SIG-M5 (cell line): ENCODE results near the gene PGC.
A peak's percentile ranks its signal among the peaks of the same experiment; 100 is the strongest.

ENCODE experiments used
- DNase-seq: peaks from one replicate; lab custom pipeline; 2025; lab: John Stamatoyannopoulos, UW

The PGC gene

DNA sequence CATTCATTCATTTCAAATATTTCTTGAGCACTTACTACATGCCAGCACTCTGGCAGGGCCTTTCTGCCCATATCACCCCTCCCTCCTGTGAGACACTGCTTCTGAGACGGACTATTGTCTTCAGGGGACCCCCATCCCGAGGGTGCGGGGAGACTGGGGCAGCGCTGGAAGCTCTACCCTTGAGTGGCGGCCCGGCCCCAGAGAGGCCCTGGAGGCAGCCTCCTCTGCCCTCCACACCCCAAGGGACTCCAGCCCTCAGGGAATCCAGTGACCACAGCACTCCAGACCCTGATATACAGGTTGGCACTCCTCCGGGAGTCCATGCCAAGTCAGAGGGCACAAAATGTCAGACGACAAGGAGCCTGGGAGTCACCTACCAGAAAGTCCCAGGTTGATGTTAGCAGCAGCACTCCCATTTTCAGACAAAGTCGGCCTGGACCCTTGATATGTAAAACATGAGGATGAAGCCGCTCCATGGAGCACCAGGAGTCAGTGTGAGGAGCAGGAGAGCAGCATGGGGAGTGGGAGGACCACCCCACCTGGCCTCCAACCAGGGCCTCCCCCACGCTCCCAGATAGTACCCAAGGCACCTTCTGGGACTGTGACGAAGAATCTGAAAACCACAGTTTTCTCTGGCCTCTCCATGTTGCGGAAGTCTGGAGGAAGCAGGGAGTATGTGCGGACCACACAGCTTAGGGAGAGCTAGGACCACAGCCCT, 32.5 kb downstream of the PGC start:
- no peak for DNase-seq

DNA sequence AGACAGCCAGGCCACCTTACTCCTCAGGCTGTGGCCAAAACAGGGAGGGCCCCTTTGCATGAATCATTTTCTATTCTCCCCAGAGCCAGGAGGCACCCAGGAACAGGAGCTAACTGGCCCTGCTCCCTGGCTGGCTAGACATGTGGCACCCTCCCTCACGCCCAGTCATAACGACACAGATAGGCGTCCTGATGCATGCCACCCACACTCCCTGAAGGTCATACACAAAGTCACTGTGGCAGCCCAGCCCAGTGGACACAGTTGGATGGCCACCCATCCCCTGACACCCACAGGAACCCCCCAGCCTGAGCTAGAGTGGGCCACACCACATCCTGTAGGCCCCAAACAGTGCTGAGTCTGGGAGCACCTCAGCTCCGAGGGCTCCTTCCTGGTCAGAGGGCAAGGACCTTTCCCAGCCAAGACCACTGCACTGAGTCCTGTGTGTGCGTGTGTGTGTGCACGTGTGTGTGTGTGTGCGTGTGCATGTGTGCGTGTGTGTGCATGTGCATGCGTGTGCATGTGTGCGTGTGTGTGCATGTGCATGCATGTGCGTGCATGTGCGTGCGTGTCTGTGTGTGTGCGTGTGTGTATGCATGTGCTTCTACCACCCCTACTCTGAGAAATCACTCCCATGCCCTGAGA, 33.4 kb downstream of the PGC start:
- no peak for DNase-seq

DNA sequence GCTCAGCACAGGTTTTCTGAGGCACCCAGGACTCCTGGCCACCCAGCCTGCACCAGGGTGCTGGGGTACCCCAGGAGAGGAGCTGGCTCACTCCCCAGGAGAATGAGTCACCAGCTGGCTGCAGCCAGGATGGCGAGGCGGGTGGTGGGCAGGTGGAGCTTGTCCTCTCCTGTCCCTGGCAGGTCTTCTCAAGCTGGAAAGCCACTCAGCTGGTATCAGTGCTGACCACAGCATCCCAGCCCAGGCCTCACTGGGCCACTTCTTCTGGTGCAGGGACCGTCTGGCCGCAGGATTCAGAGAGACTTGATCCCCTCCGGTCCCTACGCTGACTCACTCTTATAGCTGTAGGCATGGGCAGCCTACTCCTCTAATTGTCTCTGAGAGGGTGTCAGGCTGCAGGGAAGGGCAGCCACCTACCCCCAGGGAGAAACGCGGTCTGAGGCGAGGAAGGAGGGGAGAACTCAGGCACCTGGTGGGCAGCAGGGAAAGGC, 34.0 kb downstream of the PGC start:
- no peak for DNase-seq

DNA sequence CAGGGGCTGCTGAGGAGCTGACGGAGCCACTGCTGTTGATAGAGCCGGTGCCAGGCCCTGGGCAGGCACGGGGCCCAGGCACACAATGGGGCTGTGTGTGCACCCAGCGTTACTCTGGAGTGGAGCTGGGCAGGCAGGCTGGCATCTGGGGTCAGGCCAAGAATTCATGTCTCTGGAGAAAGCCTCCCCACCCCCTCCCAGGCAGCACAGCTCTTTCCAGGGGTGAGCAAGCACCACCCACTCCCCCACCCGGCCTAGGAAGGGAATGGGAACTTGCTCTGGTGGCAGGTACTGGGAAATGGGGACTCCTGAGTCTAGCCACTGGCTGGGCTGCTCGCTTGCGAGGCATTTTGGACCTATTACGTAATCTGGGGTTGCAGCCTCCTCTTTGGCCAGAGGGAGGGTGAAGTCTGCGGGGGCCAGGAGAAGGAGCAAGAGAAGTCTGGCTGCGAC, 34.5 kb downstream of the PGC start:
- DNase-seq = no peak

- no peak for DNase-seq
Measured at GRCh38 chr6:41711323-41712038, 35.7 kb downstream of the PGC start.

DNA sequence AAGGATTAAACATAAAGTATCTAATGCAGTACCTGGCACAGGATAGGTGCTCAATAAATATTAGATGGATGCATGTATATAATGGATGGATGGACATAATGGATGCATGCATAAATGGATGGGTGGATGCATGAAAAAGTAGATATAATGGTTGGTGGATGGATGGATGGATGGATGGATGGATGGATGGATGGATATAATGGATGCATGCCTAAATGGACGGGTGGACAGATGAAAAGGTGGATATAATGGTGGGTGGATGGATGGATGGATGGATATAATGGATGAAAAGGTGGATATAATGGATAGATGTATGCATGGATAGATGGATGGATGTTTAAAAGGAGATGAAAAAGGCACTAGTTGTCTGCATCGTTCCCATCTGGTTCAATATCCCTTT, 37.8 kb downstream of the PGC start:
- no peak for DNase-seq

DNA sequence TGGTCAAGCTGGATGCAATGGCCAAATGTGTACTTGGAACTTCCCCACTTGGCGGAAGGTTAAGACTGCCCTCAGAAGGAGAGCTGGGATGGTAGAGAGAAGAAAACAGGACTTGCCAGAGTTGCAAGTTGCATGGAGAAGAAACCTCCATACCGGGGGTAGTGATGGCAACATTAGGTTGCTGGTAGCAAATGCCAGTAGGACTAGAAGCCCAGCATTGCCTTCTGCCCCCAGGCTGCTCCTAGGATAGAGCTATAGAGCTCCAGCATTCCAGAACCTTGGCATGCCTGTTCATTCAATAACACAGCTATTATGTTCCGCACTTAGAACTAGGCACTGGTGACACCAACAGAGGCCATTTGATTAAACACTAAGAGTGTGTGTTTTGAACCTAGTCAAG, 38.3 kb downstream of the PGC start:
- DNase-seq = no peak

GRCh38 chr6:41707565-41708200, 39.5 kb downstream of the PGC start:
- no peak for DNase-seq

DNA sequence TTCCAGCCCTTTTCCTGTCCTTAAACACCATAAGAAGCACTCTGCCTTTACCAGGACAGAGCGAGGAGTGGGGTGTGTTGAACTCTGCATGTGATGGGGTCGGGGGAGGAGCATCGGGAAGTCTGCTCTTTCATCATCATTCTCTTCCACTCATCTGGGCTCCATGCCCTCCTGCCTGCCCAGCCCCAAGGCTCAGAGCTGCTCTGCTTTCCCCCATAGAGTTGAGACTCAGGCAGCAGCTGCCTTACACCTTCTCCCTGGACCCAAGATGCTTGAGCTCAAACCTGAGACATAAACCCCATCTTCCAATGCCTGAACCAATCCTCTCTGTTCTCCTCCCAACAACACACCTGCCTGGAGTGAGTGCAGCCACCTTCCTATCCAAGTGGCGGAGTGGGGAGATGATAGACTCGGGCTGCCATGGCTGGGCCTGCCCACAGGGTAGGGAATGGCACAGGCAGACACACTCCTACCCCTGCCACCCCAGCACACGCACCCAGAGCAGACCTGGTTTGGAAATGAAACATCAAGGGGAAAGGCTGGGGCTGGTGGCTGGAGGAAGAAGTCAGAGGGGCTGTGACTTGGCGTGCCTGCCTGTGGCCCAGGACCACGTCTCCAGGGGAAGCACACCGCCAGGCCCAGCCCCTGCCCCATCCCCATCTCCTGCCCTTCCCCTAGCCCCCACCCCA, 40.2 kb downstream of the PGC start:
- DNase-seq = no peak

DNA sequence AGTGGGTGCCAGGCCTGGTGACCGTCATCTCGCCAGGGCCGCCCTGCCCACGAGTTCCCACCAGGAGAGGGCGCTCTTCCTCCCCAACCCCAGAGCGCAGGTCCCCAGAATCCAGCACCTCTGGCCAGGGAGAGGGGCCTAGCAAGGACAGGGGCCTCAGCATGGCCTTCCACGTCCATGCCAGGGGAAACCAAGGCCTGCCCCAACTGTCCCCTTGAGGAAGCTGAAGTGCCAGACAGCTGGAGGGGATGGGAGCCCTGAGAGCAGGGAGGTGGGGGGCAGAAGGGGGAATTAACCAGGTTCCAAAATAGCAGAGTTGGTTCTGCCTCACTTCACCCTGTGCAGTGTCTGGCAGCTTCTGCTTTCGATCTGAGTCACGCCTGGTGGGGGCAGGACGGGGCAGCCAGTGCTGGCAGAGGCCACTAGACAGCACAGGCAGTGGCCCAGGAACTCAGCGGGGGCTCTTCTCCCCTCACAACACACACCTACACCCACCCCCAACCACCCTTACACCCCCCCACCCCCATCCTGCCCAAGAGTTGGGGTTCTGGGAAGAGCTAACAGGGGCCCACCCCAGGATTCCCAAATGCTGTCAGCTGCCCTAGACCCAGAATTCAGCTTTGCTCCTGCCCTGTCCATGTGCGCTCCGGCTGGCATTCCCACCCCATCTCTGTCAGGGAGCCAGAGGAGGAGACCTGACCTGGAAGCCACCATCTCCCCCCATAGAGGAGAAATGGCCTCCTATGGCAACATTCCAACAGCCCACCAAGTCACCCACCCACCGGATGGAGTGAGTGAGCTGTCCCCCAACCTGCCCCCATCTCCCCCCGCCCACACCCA, 41.0 kb downstream of the PGC start:
- DNase-seq = peak; percentile 63

DNA sequence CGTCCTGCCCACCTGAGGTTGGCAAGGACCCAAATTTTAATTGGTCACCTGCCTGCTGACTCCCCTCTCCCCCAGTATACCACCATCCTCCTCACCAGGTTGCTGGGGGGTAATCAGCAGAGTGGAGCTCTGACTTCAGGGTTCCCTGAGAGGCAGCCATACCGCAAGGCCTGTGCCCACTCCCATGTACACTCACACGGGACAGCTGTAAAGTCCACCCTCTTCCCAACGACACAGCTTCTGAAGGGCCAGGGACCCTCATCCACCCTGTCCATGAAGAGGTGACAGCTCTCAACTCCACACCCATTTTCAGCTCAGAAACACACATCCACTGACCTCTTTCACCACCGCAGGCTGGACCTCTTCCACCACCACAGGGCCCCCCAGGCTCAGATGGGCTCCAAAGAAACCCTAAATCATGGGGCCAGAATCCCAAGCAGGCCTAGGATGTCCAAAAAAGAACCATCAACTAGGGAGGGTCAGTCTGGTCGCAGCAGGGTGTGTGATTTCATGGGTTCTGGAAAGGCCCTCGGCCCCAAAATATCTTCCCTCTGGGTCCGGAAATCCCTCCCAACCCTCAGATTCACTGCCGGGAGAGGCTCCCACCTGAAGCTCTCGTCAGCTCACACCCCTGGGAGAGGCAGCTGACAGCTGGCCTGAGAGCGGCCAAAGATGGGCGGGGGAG, 41.7 kb downstream of the PGC start:
- DNase-seq = no peak

DNA sequence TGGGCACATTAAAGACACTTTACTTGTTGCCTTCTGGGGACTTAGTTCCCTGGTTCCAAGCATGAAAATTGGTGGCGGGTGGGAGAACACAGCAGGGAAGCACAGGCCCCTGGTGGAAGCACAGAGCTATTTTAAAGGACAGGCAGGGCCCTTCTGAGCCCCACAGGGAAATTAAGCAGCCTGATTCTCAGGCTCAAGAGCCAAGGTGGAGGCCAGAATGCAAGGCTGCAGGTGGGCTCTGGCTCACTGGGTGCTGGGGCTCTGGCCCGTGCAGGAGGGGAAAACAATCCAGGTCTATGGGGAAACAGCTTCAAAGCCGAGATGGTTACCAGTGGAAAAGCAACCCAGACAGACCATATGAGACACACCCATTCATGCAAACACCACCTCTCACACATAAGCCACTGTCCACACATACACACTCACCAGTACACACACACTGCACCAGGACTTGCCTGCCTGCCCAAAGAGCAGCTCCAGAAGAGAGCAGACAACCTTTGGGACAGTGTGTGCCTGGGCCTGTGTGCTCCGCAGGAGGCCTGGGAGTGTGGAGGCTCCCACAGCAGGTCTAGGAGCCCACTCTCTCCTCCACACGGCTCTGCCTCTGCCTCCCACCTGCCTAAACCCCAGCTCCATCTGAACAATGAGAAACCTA, 42.4 kb downstream of the PGC start:
- DNase-seq = no peak

- no peak for DNase-seq
Measured at GRCh38 chr6:41704028-41704427, 43.2 kb downstream of the PGC start.

DNA sequence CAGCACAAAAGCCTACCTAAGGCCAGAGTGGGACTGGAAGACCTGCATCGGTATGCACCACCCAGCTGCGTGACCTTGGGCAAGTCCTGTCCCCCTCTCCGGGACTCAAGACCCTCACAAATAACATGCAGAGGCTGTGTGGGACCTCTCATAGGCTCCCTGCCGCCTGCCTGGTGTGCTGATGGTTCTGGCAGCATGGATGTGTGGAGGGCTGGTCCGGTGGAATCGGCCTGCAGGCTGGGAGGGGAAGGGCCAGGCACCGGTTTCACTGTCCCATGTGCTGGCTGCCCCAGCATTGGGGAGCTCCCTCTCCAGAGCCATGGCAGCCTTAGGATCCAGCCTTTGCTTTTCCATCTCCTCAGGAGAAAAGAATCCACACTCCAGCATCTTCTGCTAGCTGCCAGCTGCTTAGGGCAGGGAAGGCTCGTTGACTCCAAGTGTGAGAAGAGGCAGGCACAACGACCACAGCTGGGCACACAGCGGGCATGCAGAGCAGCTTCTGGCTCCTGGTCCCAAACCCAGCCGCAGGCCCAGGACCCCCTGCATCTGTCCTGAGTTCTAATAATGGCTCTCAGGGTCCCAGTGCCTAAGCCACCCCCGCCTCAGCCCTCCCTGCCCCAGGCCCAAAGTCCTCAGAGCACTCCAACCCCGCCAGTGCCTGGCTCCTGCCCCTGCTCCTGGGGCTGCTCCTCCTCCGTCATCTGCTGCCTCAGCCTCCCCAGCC, 44.3 kb downstream of the PGC start:
- no peak for DNase-seq

GRCh38 chr6:41702089-41702745, 45.0 kb downstream of the PGC start:
- DNase-seq = no peak

DNA sequence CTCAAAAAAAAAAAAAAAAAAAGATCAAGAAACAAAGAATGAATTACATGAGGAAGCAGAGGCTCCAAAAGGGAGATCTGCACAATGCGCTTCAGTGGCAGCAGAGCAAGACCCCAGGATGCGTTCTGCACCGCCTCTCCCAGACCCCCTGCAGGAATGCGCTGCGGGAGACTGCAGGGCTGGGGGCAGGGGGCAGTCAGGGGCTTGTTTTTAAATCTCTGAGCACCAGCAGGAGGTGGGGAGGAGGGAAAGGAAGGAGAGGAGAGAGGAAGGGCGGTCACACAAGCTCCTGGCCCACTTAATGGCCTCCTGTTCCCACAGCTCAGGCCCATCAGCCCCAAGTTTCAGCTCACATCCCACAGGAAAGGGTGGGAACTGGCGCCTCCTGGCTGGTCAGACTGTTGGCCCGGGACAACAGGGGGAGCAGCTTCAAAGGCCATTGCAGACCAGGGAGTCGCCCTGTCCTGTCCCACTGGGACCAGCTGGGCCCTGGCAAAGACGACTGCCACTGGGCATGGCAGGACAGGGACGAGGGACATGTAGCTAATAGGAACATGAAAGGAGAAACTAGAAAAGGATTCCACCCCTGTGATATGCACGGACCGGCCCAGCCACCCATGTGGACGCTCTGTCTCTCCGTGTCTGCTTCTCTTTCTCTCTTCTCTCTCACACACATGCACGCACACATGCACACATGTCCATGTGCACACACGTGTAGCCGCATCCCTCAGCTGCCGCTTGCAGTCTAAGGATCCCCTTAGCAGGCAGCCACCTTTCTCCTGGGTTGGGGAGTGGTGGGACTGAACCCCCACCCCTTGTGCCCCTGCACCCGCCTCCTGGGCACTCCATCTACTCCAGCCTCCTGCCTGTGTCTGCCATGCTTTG, 46.5 kb downstream of the PGC start:
- no peak for DNase-seq

- no peak for DNase-seq
Measured at GRCh38 chr6:41699063-41699462, 48.1 kb downstream of the PGC start.
